Duodenal mucosa (tissue), 2 donors: ENCODE data around the gene ATF1.
"Not testable (repeated sequence)": the region's sequence is repeated elsewhere in the genome, so short reads cannot be mapped to it uniquely, and the experiment has no call there.

Source experiments
- H3K27ac ChIP-seq: one replicate; pipeline ENCODE4 v1.7.0; 2013; ENCODE audit warnings: low read depth, low read length
- H3K27me3 ChIP-seq, 2 donors: one replicate each; pipeline ENCODE4 v1.7.0; 2013; ENCODE audit warnings: low read length in 2 of 2, control low read depth in 1 of 2; ENCODE audit not compliant: insufficient read depth in 2 of 2, control insufficient read depth in 1 of 2
- H3K36me3 ChIP-seq, 2 donors: one replicate each; pipeline ENCODE4 v1.7.0; 2013; ENCODE audit warnings: low read length in 2 of 2, control low read depth in 1 of 2; ENCODE audit not compliant: insufficient read depth in 2 of 2, control insufficient read depth in 1 of 2
- H3K4me1 ChIP-seq, 2 donors: one replicate each; pipeline ENCODE4 v1.7.0; 2013; ENCODE audit warnings: low read length in 2 of 2, control low read depth in 1 of 2; ENCODE audit not compliant: insufficient read depth in 2 of 2, control insufficient read depth in 1 of 2
- H3K4me3 ChIP-seq, 2 donors: one replicate each; pipeline ENCODE4 v1.7.0; 2013; ENCODE audit warnings: low read length in 2 of 2, low read depth in 1 of 2
- H3K9ac ChIP-seq, 2 donors: one replicate each; pipeline ENCODE4 v1.7.0; 2013; ENCODE audit warnings: low read length in 2 of 2, low read depth in 1 of 2
- H3K9me3 ChIP-seq, 2 donors: one replicate each; pipeline ENCODE4 v1.7.0; 2013; ENCODE audit warnings: low read length in 2 of 2, control low read depth in 1 of 2; ENCODE audit not compliant: control insufficient read depth in 1 of 2

ATF1 gene

GRCh38 chr12:50750366-50750765, 13.5 kb upstream of the ATF1 start:
- Histone ChIP-seq H3K27me3 (no peaks in the 10 kb centered on the region), H3K27ac (no peak overlapping the region), H3K9me3 (no peaks in the 10 kb centered on the region), H3K9ac (no peak overlapping the region), H3K4me3 (no peak overlapping the region), H3K4me1 (no peaks in the 10 kb centered on the region), H3K36me3 (peaks cover 4 to 18% of the 10 kb centered on the region in 2 donors)

GRCh38 chr12:50751948-50752721, 11.8 kb upstream of the ATF1 start:
- no peak overlapping the region for H3K4me3 ChIP-seq
- no peaks in the 10 kb centered on the region for H3K9me3 ChIP-seq
- H3K27me3 ChIP-seq = no peaks in the 10 kb centered on the region
- peaks cover 0 to 6% of the 10 kb centered on the region in 2 donors for H3K36me3 ChIP-seq
- no peaks in the 10 kb centered on the region for H3K4me1 ChIP-seq
- H3K27ac ChIP-seq = no peak overlapping the region
- no peak overlapping the region for H3K9ac ChIP-seq

GRCh38 chr12:50753232-50753769, 10.6 kb upstream of the ATF1 start:
- Histone ChIP-seq H3K9ac (no peak overlapping the region), H3K9me3 (no peaks in the 10 kb centered on the region), H3K36me3 (no peaks in the 10 kb centered on the region), H3K27me3 (no peaks in the 10 kb centered on the region), H3K4me1 (no peaks in the 10 kb centered on the region), H3K4me3 (no peak overlapping the region), H3K27ac (no peak overlapping the region)

GRCh38 chr12:50764286-50765094, 589 bp downstream of the ATF1 start:
- peak overlapping the region; percentile 92 for H3K4me3 ChIP-seq
- H3K27ac ChIP-seq = peak overlapping the region; percentile 98
- no peaks in the 10 kb centered on the region for H3K27me3 ChIP-seq
- no peaks in the 10 kb centered on the region for H3K36me3 ChIP-seq
- H3K9me3 ChIP-seq = no peaks in the 10 kb centered on the region
- peak overlapping the region; percentile 69 to 86 for H3K9ac ChIP-seq
- peaks cover 4 to 8% of the 10 kb centered on the region in 2 donors for H3K4me1 ChIP-seq

GRCh38 chr12:50765095-50765911, 1.4 kb downstream of the ATF1 start:
- Histone ChIP-seq H3K9me3 (no peaks in the 10 kb centered on the region), H3K4me1 (peaks cover 4 to 8% of the 10 kb centered on the region in 2 donors), H3K27ac (no peak overlapping the region), H3K4me3 (peak overlapping the region; percentile 92), H3K36me3 (no peaks in the 10 kb centered on the region), H3K27me3 (no peaks in the 10 kb centered on the region), H3K9ac (peak overlapping the region; percentile 69 to 86)

DNA sequence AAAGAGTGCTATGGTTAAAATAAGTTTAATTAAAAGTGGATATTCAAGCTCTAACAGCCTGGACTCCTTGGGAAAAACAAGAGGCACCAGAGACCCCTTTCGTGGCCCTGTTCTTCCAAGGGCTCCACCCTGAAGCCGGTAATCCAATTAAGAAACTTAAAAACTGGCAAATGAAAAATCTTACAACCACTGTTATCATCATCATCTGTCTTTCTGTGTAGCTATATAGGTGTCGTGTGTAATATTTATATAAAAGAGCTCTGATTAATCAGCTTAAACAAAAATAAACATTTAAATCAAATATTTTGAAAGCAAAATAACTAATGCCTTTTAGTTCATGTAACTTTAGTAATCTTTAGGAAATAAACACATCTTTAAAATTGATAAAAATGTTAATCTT, 4.5 kb downstream of the ATF1 start:
- Histone ChIP-seq H3K9ac (no peak overlapping the region), H3K9me3 (no peaks in the 10 kb centered on the region), H3K27me3 (no peaks in the 10 kb centered on the region), H3K36me3 (peaks cover 0 to 7% of the 10 kb centered on the region in 2 donors), H3K27ac (no peak overlapping the region), H3K4me1 (peaks cover 3 to 4% of the 10 kb centered on the region in 2 donors), H3K4me3 (no peak overlapping the region)

- H3K27ac ChIP-seq, H3K9ac ChIP-seq, H3K27me3 ChIP-seq, H3K4me3 ChIP-seq, H3K36me3 ChIP-seq, H3K9me3 ChIP-seq, H3K4me1 ChIP-seq: not testable (repeated sequence)
Observed at GRCh38 chr12:50768813-50769212, 4.9 kb downstream of the ATF1 start.

- H3K9me3 ChIP-seq = no peaks in the 10 kb centered on the region
- no peak overlapping the region for H3K27ac ChIP-seq
- H3K27me3 ChIP-seq = no peaks in the 10 kb centered on the region
- H3K4me1 ChIP-seq = peaks cover 3 to 7% of the 10 kb centered on the region in 2 donors
- H3K9ac ChIP-seq = no peak overlapping the region
- no peak overlapping the region for H3K4me3 ChIP-seq
- peaks cover 0 to 7% of the 10 kb centered on the region in 2 donors for H3K36me3 ChIP-seq
Observed at GRCh38 chr12:50771409-50771808, 7.5 kb downstream of the ATF1 start.

DNA sequence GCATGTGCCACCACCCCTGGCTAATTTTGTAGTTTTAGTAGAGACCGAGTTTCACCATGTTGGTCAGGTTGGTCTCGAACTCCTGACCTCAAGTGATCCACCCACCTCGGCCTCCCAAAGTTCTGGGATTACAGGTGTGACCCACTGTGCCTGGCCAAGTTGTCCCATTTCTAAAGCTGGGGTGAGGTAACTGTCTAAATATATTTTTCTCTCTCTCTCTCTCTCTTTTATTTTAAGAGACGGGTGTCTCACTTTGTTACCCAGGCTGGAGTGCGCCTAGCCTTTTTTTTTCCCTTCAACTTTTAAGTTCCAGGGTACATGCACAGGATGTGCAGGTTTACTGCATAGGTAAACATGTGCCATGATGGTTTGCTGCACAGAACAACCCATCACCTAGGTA, 8.6 kb downstream of the ATF1 start:
- H3K4me1 ChIP-seq = peaks cover 3 to 7% of the 10 kb centered on the region in 2 donors
- peaks cover 0 to 7% of the 10 kb centered on the region in 2 donors for H3K36me3 ChIP-seq
- H3K27ac ChIP-seq = no peak overlapping the region
- H3K9me3 ChIP-seq = no peaks in the 10 kb centered on the region
- H3K4me3 ChIP-seq = no peak overlapping the region
- no peaks in the 10 kb centered on the region for H3K27me3 ChIP-seq
- H3K9ac ChIP-seq = no peak overlapping the region
